Ishikawa (cell line): Measurements from ENCODE around the gene CDH23.

ENCODE experiments used
- CEBPB ChIP-seq: IDR thresholded peaks from 2 replicates; pipeline ENCODE4 v1.6.1; 2012
- CREB1 ChIP-seq: IDR thresholded peaks from 2 replicates; pipeline ENCODE4 v1.6.1; 2012; ENCODE audit warnings: low read depth
- EGR1 ChIP-seq: IDR thresholded peaks from 2 replicates; pipeline ENCODE4 v1.6.1; 2012
- EP300 ChIP-seq: IDR thresholded peaks from 2 replicates; pipeline ENCODE4 v1.6.1; 2012; ENCODE audit warnings: borderline replicate concordance
- FOXM1 ChIP-seq: IDR thresholded peaks from 2 replicates; pipeline ENCODE4 v1.6.1; 2012; ENCODE audit warnings: low read depth, borderline replicate concordance
- NFIC ChIP-seq: IDR thresholded peaks from 2 replicates; pipeline ENCODE4 v1.6.1; 2012
- RAD21 ChIP-seq: IDR thresholded peaks from 2 replicates; pipeline ENCODE4 v1.6.1; 2012; ENCODE audit warnings: low read depth
- TAF1 ChIP-seq: IDR thresholded peaks from 2 replicates; pipeline ENCODE4 v1.6.1; 2012; ENCODE audit warnings: low read depth, mild to moderate bottlenecking
- TCF12 ChIP-seq: IDR thresholded peaks from 2 replicates; pipeline ENCODE4 v1.6.1; 2012; ENCODE audit warnings: low read depth
- TEAD4 ChIP-seq: IDR thresholded peaks from 2 replicates; pipeline ENCODE4 v1.6.1; 2012
- YY1 ChIP-seq: IDR thresholded peaks from 2 replicates; pipeline ENCODE4 v1.6.1; 2012; ENCODE audit warnings: low read depth
- ZBTB7A ChIP-seq: IDR thresholded peaks from 2 replicates; pipeline ENCODE4 v1.6.1; 2012; ENCODE audit warnings: low read depth
- TF ChIP-seq, protein P1 (sequence below): IDR thresholded peaks from 2 replicates; pipeline ENCODE4 v1.6.1; 2012; ENCODE audit warnings: low read depth, mild to moderate bottlenecking
- TF ChIP-seq, protein P2 (sequence below): IDR thresholded peaks from 2 replicates; pipeline ENCODE4 v1.6.1; 2012
- TF ChIP-seq, protein P3 (sequence below): IDR thresholded peaks from 2 replicates; pipeline ENCODE4 v1.6.1; 2012

CDH23 gene

DNA sequence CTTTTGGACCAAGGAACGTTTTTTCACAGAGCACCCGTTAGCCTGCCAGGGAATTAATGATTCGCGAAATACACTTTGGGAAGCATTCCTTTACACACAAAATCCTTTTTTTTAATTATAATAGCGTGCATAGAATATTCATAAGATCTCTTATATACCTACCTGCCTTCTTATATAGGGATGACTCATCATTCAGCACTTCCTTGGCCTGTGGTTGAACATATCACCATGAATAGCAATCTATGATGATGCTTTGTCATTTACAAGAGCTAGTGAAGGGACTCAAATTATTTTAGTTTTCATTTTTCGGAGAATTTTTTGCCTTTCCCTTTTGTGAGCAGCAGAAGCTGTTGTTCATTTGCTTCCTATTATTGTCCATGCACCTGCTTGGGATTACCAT is 97.0 kb downstream of the CDH23 start:
- TF ChIP-seq CREB1, result no peak
- no peak for TF ChIP-seq RAD21
- no peak for TF ChIP-seq FOXM1
- no peak for TF ChIP-seq YY1
- TF ChIP-seq, protein P1, sequence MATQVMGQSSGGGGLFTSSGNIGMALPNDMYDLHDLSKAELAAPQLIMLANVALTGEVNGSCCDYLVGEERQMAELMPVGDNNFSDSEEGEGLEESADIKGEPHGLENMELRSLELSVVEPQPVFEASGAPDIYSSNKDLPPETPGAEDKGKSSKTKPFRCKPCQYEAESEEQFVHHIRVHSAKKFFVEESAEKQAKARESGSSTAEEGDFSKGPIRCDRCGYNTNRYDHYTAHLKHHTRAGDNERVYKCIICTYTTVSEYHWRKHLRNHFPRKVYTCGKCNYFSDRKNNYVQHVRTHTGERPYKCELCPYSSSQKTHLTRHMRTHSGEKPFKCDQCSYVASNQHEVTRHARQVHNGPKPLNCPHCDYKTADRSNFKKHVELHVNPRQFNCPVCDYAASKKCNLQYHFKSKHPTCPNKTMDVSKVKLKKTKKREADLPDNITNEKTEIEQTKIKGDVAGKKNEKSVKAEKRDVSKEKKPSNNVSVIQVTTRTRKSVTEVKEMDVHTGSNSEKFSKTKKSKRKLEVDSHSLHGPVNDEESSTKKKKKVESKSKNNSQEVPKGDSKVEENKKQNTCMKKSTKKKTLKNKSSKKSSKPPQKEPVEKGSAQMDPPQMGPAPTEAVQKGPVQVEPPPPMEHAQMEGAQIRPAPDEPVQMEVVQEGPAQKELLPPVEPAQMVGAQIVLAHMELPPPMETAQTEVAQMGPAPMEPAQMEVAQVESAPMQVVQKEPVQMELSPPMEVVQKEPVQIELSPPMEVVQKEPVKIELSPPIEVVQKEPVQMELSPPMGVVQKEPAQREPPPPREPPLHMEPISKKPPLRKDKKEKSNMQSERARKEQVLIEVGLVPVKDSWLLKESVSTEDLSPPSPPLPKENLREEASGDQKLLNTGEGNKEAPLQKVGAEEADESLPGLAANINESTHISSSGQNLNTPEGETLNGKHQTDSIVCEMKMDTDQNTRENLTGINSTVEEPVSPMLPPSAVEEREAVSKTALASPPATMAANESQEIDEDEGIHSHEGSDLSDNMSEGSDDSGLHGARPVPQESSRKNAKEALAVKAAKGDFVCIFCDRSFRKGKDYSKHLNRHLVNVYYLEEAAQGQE, result no peak
- no peak for TF ChIP-seq ZBTB7A
- TF ChIP-seq CEBPB, result no peak
- no peak for TF ChIP-seq EGR1
- no peak for TF ChIP-seq TCF12
- TF ChIP-seq, protein P2, sequence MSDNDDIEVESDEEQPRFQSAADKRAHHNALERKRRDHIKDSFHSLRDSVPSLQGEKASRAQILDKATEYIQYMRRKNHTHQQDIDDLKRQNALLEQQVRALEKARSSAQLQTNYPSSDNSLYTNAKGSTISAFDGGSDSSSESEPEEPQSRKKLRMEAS, result no peak
- TF ChIP-seq, protein P3, sequence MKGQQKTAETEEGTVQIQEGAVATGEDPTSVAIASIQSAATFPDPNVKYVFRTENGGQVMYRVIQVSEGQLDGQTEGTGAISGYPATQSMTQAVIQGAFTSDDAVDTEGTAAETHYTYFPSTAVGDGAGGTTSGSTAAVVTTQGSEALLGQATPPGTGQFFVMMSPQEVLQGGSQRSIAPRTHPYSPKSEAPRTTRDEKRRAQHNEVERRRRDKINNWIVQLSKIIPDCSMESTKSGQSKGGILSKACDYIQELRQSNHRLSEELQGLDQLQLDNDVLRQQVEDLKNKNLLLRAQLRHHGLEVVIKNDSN, result no peak
- TF ChIP-seq EP300, result no peak
- no peak for TF ChIP-seq TAF1
- TF ChIP-seq TEAD4, result no peak
- TF ChIP-seq NFIC, result no peak

DNA sequence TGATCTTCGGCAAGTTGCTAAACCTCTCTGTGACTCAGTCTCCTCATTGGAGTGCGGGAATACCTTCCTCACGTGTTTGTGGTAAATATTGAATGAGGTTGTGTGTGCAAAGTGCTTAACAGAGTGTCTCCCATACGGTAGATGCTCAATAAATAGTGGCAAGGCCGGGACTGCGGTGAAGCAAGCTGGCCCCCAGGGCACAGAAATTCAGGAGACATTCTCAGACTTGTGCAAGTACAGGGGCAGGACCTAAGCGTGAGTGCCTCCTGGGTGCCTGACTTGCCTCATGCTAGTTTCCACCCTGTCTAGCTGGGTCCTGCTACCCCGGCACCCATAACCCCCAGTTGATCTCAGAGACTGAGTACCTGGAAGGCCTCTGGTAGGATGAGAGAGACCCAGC is 97.8 kb downstream of the CDH23 start:
- no peak for TF ChIP-seq TAF1
- TF ChIP-seq EP300, result no peak
- TF ChIP-seq TEAD4, result no peak
- no peak for TF ChIP-seq RAD21
- TF ChIP-seq ZBTB7A, result no peak
- TF ChIP-seq, protein P3, result no peak
- no peak for TF ChIP-seq FOXM1
- TF ChIP-seq YY1, result no peak
- TF ChIP-seq, protein P2, result no peak
- TF ChIP-seq CEBPB, result no peak

DNA sequence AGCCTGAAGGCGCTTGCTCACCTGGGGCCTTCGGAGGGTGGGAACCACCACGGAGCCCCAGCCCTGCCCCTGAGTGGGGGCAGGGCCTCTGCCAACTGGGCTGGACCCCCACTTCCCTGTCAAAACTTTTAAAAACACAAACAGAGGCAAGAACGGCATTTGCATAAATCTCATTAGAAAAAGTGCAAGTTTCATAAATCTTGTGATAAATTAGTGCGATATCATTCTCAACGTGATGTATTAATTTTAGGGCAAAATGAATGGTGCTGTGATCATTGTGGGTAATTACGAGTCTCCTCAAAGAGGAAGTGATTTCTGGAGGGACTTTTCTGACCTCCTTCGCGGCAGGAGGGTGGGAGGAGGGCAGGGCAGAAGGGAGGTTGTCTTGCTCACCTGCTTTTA is 98.3 kb downstream of the CDH23 start:
- no peak for TF ChIP-seq NFIC
- TF ChIP-seq TAF1, result no peak
- no peak for TF ChIP-seq YY1
- TF ChIP-seq EGR1, result no peak
- TF ChIP-seq, protein P2, result no peak
- TF ChIP-seq EP300, result no peak
- no peak for TF ChIP-seq RAD21
- TF ChIP-seq ZBTB7A, result no peak
- TF ChIP-seq CEBPB, result no peak
- TF ChIP-seq, protein P1, result no peak
- no peak for TF ChIP-seq CREB1
- TF ChIP-seq TCF12, result no peak
- TF ChIP-seq, protein P3, result no peak
- TF ChIP-seq FOXM1, result no peak
- TF ChIP-seq TEAD4, result no peak

DNA sequence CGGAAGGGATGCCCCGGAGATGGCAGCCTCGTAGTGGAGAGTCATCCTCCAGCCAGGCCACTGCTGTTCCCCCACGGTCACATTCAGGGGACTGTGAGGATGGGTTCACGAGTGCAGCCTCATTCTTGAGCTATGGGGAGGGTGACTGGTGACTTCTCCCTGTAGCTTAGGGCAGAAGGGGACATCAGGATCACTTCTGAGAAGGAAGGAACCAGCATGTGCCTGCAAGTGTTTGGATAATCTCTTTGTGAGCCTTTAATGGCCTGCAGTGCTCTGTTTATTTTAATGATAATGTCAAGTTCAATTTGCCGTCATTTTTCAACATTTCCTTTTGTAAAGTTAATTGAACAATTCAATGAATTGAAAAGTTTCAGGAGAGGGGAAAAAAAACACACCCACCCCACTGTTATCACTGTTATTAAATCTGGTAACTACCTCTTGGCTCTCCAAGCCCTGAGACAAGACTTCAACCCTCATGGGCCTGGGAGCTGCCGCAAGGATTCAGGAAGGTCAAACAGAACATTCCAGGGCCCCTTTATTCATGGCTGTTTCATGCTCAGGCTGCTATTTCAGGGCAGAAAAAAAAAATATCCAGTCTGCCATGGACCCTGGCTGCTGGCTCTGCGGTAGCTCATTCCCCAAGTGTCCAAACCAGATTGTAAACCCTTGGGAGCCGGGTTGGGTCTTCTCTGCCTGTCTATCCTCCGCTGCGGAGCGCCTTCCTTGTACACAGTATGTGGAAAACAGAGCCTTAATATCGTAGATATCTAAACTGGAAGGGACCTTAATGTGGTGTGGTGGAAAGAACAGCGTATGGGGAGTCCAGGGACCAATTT is 100.4 kb downstream of the CDH23 start:
- TF ChIP-seq YY1 (no peak), CEBPB (no peak), NFIC (no peak)

DNA sequence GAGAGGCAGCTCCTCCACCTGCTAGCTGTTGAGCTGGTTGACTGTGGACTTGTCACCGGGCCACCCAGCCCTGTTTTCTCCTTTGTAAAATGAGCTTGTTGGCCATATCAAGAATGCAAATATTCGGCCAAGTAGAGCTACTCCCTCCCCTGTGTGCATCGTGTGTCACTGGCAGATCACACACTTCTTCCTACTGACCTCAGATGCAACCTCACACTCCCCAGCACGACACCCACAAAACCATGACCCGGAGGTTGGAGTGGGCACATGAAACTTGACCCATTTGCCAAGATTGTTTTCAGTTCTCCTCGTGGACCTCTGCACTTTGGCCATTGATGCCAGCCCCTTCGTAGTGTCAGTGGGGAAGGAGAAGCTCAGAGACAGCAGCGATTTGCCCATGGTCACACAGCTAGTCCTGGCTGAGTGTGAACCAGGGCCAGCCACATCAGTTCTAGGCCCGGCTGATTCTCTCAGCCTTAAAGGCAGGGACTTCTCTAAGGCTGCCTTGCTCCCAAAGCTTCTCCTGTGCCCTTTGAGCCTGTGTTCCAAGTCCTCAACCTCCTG is 101.1 kb downstream of the CDH23 start:
- TF ChIP-seq, protein P1, result no peak
- TF ChIP-seq CEBPB (no peak), CREB1 (no peak), EGR1 (no peak), TCF12 (no peak), TEAD4 (no peak), YY1 (no peak), RAD21 (no peak), NFIC (no peak), EP300 (no peak), ZBTB7A (no peak), FOXM1 (no peak)
- TF ChIP-seq, protein P2, result no peak
